HG02981 (cell line): ENCODE measurements around the gene TARS2.

Experiments
- ATAC-seq: cut with Tn5 transposase; IDR thresholded peaks from one replicate; pipeline ENCODE4 v1.9.1; 2021; ENCODE audit warnings: mild to moderate bottlenecking, moderate library complexity; ENCODE audit not compliant: unreplicated experiment

Gene TARS2, protein sequence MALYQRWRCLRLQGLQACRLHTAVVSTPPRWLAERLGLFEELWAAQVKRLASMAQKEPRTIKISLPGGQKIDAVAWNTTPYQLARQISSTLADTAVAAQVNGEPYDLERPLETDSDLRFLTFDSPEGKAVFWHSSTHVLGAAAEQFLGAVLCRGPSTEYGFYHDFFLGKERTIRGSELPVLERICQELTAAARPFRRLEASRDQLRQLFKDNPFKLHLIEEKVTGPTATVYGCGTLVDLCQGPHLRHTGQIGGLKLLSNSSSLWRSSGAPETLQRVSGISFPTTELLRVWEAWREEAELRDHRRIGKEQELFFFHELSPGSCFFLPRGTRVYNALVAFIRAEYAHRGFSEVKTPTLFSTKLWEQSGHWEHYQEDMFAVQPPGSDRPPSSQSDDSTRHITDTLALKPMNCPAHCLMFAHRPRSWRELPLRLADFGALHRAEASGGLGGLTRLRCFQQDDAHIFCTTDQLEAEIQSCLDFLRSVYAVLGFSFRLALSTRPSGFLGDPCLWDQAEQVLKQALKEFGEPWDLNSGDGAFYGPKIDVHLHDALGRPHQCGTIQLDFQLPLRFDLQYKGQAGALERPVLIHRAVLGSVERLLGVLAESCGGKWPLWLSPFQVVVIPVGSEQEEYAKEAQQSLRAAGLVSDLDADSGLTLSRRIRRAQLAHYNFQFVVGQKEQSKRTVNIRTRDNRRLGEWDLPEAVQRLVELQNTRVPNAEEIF

GRCh38 chr1:150486966-150487762, at the start of gene TARS2:
Gene TARS2 (plus strand): TSS chr1:150487419. CDS start chr1:150487451, 32 bp downstream.
- ATAC-seq, result peak; percentile 99

GRCh38 chr1:150441121-150441520, 46.1 kb upstream of the TARS2 start:
- no peak for ATAC-seq

DNA sequence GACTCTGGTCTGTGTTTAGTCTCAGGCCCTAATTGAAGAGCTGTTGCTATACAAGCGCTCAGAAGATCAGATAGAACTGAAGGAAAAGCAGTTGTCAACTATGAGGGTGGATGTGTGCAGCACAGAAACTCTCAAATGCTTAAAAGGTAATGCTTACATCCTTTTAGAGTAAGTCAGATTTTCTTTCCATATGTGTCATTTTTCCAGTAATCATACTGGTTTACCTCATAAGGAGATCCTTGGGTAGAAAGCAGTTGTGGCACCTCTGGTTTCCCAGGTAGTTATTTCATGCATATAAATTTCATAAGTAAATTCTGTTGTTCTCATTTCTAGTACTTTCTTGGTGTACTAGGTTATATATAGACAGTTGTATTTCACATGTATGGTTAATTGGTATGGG, 43.0 kb upstream of the TARS2 start:
- ATAC-seq, result no peak

GRCh38 chr1:150456146-150456647, 31.0 kb upstream of the TARS2 start:
- no peak for ATAC-seq

GRCh38 chr1:150464422-150464826, 22.8 kb upstream of the TARS2 start:
- no peak for ATAC-seq

- no peak for ATAC-seq
Observed at GRCh38 chr1:150466964-150467363, 20.3 kb upstream of the TARS2 start.

GRCh38 chr1:150469291-150469690, 17.9 kb upstream of the TARS2 start:
- ATAC-seq, result no peak

- no peak for ATAC-seq
Observed at GRCh38 chr1:150472601-150473200, 14.5 kb upstream of the TARS2 start.

- no peak for ATAC-seq
Observed at GRCh38 chr1:150473659-150474058, 13.6 kb upstream of the TARS2 start.

DNA sequence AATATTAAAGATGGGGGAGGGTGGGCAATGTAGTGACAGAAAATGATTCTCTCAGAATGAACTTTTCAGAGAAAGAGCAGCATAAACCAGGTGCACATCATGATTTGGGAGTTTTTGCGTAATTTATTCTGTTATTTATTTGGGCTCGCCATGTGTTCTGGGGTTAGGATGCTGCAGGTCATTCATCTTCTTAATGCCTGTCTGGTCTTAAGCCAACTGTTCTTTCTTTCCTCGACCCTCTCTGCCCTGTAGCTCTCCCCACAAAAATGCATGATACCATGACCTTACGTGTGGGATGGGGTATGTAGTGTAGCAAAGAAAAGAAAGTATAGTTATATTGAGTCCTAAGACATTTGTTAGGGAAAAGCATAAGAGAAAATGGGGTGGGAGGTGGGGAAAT, 12.3 kb upstream of the TARS2 start:
- ATAC-seq, result no peak

- no peak for ATAC-seq
Observed at GRCh38 chr1:150476754-150477153, 10.5 kb upstream of the TARS2 start.

GRCh38 chr1:150477320-150477719, 9.9 kb upstream of the TARS2 start:
- ATAC-seq, result no peak

DNA sequence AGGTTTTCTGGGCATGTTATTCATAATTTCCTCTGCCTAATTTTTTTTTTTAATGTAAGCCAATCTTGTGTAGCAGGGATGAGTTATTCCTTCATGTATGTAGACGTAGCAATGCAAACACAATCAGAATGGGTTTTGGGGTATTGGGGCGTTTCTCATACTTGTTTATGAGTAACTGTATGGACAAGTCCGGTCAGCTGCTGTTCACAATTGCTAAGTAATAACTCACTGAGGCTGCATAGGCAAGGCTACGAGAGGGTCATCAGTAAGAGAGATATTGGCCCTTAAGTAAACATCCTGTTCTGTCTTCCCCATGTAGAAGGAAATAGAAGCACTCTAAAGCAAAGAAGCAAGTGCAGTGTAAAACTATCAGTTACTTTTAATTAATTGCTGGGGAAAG, 9.5 kb upstream of the TARS2 start:
- no peak for ATAC-seq

GRCh38 chr1:150479370-150479769, 7.8 kb upstream of the TARS2 start:
- no peak for ATAC-seq

DNA sequence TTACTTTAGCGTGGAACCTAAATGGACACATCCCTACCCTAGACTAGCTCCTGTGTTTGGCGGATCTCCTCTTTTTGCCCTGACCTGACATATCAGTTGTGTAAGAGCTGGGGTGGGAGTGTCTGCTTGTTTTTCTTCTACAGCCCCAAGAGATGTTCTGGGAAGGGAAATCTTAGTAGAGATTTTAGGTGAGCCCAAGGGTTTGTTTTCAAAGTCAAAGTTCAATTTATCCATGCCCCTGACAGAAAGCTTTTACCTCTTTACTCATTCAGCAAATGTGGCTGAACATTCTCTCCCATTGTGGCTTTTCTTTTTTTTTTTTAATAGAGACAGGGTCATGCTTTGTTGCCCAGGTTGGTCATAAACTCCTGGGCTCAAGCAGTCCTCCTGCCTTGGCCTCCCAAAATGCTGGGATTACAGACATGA, 7.3 kb upstream of the TARS2 start:
- ATAC-seq, result no peak

DNA sequence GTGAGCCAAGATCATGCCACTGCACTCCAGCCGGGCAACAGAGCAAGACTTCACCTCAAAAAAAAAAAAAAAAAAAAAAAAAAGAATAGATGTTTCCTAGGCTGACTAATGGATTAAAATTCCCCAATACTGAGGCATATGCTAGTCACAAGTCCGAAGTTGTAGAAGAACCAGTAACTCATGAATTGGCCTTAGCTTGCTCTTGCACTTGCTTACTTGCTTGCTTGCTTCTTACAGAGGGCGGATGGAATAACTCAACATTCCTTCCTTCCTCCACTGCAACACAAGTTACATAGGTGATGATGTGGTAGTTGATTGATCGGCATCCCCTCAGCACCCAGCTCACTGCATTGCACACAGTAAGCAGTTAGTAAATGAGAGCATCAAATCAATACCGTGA, 2.8 kb upstream of the TARS2 start:
- ATAC-seq, result no peak

DNA sequence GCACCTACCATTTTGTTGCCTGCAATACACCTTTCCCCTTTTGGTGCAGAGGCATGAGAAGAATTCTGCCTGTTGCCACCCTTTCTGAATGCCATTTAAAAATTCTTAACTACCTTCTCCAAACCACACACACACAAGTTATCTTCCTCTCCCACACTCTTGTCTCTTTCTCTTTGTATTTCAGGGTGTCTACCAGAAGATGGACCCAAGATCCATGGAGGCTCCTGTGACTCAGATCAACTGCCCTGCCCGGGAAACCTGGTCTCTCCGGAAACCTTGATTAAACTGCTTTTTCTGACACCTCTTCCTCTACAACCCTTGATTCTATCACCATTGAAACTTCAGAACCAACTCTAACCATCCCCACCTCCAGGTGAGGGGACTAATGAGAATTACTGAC, 2.4 kb upstream of the TARS2 start:
- ATAC-seq, result no peak

- ATAC-seq, result no peak
Observed at GRCh38 chr1:150487763-150488115, 520 bp downstream of the TARS2 start.

DNA sequence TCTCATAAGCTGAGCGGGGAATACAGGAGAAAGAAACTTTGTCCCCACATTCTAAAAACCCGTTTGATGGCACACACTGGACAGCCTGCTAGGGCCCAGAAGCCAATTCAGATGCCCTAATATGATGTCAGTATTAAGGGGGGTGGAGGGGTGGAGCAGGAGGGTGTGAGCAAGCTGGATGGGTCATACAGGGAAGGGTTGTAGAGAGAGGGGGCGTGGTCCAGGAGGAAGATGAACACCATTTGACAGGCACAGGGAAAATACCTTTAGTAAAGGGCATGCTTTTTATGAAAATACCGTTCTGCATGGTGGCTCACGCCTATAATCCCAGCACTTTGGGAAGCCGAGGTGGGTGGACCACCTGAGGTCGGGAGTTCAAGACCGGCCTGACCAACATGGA, 6.0 kb downstream of the TARS2 start:
- no peak for ATAC-seq

DNA sequence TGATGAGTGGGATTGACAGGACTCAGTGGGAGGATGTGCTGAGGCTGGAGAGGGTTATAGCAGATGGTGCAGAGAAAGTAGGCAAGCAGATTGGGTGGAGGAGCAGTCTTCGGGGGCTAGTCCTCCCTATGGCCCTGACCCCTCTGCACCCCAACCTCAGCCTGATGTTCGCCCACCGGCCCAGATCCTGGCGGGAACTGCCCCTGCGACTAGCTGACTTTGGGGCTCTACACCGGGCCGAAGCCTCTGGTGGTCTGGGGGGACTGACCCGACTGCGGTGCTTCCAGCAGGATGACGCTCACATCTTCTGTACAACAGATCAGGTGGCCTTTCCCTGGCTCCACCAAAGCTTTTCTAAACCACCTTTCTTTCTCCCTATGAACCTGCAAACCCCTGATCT, 11.1 kb downstream of the TARS2 start:
- no peak for ATAC-seq

DNA sequence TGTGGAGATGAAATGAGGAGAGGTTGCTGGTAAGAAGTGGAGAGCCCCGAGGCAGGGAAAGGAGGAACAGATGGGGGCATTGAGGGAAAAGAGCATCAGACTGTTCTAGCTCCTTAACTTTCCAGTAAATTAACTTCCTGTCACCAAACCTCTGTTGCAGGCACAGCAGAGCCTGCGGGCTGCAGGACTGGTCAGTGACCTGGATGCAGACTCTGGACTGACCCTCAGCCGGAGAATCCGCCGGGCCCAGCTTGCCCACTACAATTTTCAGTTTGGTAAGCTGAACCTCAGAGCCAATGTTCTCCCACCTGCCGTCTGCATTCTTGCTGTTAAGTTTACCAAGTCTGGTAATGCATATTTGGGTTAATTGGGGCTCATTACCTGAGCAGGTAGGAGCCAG, 18.2 kb downstream of the TARS2 start:
- ATAC-seq, result no peak
